HEK293 (cell line): ENCODE results near the gene WNT11.

Source experiments
- MZF1 ChIP-seq: fragments of 450-650 bp; formaldehyde crosslinking; IDR thresholded peaks from 2 replicates; pipeline ENCODE4 v1.5.1; 2017; ENCODE audit warnings: missing biosample characterization, missing genetic modification characterization, borderline replicate concordance
- ZNF433 ChIP-seq: fragments of 450-650 bp; formaldehyde crosslinking; IDR thresholded peaks from 2 replicates; pipeline ENCODE4 v1.5.1; 2016; ENCODE audit warnings: missing biosample characterization, missing genetic modification characterization, low read depth
- TF ChIP-seq, protein P1 (sequence below): fragments of 450-650 bp; formaldehyde crosslinking; IDR thresholded peaks from 2 replicates; pipeline ENCODE4 v1.5.1; 2016; ENCODE audit warnings: missing biosample characterization, missing genetic modification characterization

- TF ChIP-seq ZNF433 (tag by site-specific recombination) (no peak), MZF1 (tag by site-specific recombination) (no peak)
- TF ChIP-seq, protein P1, sequence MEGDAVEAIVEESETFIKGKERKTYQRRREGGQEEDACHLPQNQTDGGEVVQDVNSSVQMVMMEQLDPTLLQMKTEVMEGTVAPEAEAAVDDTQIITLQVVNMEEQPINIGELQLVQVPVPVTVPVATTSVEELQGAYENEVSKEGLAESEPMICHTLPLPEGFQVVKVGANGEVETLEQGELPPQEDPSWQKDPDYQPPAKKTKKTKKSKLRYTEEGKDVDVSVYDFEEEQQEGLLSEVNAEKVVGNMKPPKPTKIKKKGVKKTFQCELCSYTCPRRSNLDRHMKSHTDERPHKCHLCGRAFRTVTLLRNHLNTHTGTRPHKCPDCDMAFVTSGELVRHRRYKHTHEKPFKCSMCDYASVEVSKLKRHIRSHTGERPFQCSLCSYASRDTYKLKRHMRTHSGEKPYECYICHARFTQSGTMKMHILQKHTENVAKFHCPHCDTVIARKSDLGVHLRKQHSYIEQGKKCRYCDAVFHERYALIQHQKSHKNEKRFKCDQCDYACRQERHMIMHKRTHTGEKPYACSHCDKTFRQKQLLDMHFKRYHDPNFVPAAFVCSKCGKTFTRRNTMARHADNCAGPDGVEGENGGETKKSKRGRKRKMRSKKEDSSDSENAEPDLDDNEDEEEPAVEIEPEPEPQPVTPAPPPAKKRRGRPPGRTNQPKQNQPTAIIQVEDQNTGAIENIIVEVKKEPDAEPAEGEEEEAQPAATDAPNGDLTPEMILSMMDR: no peak
Measured at GRCh38 chr11:76242004-76242779, 35.9 kb upstream of the WNT11 start.
